Mesodermal cell (in vitro differentiated cells): ENCODE data around the gene POLA1.

Experiments used
- H3K27ac ChIP-seq: 2 replicates; pipeline ENCODE4 v1.7.0; 2013; ENCODE audit warnings: mild to moderate bottlenecking, low read depth, low read length, moderate library complexity; ENCODE audit not compliant: severe bottlenecking
- H3K36me3 ChIP-seq: 2 replicates; pipeline ENCODE4 v1.7.1; 2013; ENCODE audit warnings: mild to moderate bottlenecking, low read length, moderate library complexity; ENCODE audit not compliant: control insufficient read depth, insufficient read depth
- H3K4me1 ChIP-seq: one replicate; pipeline ENCODE4 v1.7.1; 2013; ENCODE audit warnings: mild to moderate bottlenecking, low read length; ENCODE audit not compliant: insufficient read depth, control insufficient read depth, poor library complexity, severe bottlenecking
- H3K4me3 ChIP-seq: 2 replicates; pipeline ENCODE4 v1.7.0; 2013; ENCODE audit warnings: low read length, control low read depth, mild to moderate bottlenecking; ENCODE audit not compliant: insufficient read depth, poor library complexity, severe bottlenecking; ENCODE audit errors: extremely low read depth
- H3K9me3 ChIP-seq: 2 replicates; pipeline ENCODE4 v1.7.1; 2013; ENCODE audit warnings: mild to moderate bottlenecking, low read length, moderate library complexity; ENCODE audit not compliant: control insufficient read depth
- WGBS, 2 experiments: methylation state at CpG; one replicate each; pipeline ENCODE4 v1.1.5; 2013; ENCODE audit warnings: missing lambda C conversion rate in 2 of 2; ENCODE audit not compliant: insufficient coverage in 2 of 2; 5-methylcytosine and 5-hydroxymethylcytosine counted together

POLA1 gene

GRCh38 chrX:24696294-24696693 is 2.6 kb downstream of the POLA1 start:
- no peak overlapping the region for H3K27ac ChIP-seq
- 85 to 87% methylated on average over 3 to 4 of the region's 6 CpGs for WGBS, 2 experiments
- no peaks in the 10 kb centered on the region for H3K4me1 ChIP-seq
- H3K36me3 ChIP-seq = peaks cover 15% of the 10 kb centered on the region
- H3K9me3 ChIP-seq = no peaks in the 10 kb centered on the region
- H3K4me3 ChIP-seq = no peak overlapping the region

GRCh38 chrX:24702362-24703184 is 8.9 kb downstream of the POLA1 start:
- Histone ChIP-seq H3K36me3 (peaks cover 46% of the 10 kb centered on the region), H3K4me1 (no peaks in the 10 kb centered on the region), H3K4me3 (no peak overlapping the region), H3K9me3 (no peaks in the 10 kb centered on the region), H3K27ac (no peak overlapping the region)
- WGBS, 2 experiments = 83 to 100% methylated on average over 1 of the region's 3 CpGs

DNA sequence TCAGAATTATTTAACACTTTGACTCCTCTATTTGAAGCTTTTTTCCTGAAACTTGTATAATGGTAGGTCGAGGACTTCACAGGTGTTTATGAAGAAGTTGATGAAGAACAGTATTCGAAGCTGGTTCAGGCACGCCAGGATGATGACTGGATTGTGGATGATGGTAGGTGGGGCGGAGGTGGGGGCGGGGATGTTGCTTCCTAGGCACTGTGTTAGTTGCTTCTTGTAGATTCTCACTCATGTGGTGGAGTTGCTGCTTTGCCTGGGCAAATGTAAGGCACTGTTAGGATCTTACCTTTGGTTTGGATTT is 9.4 kb downstream of the POLA1 start:
- no peaks in the 10 kb centered on the region for H3K4me1 ChIP-seq
- 100% methylated on average over 4 of the region's 5 CpGs; no CpG with 5 or more reads in 1 of the 2 experiments for WGBS, 2 experiments
- H3K4me3 ChIP-seq = no peak overlapping the region
- no peaks in the 10 kb centered on the region for H3K9me3 ChIP-seq
- no peak overlapping the region for H3K27ac ChIP-seq
- H3K36me3 ChIP-seq = peaks cover 51% of the 10 kb centered on the region

- Histone ChIP-seq H3K4me3 (no peak overlapping the region), H3K27ac (no peak overlapping the region), H3K9me3 (no peaks in the 10 kb centered on the region), H3K36me3 (peaks cover 49% of the 10 kb centered on the region), H3K4me1 (peaks cover 5% of the 10 kb centered on the region)
- 100% methylated on average over 1 of the region's 4 CpGs; no CpG with 5 or more reads in 1 of the 2 experiments for WGBS, 2 experiments
Observed at GRCh38 chrX:24718771-24719170, 25.1 kb downstream of the POLA1 start.

GRCh38 chrX:24720036-24720435 is 26.3 kb downstream of the POLA1 start:
- Histone ChIP-seq H3K4me3 (no peak overlapping the region), H3K27ac (no peak overlapping the region), H3K9me3 (no peaks in the 10 kb centered on the region), H3K36me3 (peaks cover 57% of the 10 kb centered on the region), H3K4me1 (peaks cover 5% of the 10 kb centered on the region)
- 80% methylated on average over 1 of the region's 3 CpGs; no CpG with 5 or more reads in 1 of the 2 experiments for WGBS, 2 experiments

DNA sequence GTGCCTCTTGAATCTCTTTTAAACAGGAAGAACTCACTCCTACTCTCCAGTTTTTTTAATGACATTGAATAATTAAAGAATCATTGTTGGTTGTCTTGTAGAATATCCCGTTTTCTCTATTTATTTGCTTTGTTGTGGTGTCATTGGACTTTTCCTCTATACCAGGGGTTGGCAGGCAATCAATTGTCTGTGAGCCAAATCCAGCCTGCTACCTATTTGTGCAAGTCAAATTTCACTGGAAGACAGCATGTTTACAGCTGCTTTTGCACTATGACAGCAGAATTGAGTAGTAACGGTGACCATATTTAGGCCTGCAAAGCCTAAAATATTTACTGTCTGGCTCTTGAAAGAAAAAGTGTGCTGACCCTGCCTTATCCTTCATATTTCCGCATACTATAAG is 34.8 kb downstream of the POLA1 start:
- Histone ChIP-seq H3K36me3 (peaks cover 54% of the 10 kb centered on the region), H3K4me1 (no peaks in the 10 kb centered on the region), H3K9me3 (no peaks in the 10 kb centered on the region), H3K4me3 (no peak overlapping the region), H3K27ac (no peak overlapping the region)
- WGBS, 2 experiments = no CpG with 5 or more reads among the region's 3 CpGs

DNA sequence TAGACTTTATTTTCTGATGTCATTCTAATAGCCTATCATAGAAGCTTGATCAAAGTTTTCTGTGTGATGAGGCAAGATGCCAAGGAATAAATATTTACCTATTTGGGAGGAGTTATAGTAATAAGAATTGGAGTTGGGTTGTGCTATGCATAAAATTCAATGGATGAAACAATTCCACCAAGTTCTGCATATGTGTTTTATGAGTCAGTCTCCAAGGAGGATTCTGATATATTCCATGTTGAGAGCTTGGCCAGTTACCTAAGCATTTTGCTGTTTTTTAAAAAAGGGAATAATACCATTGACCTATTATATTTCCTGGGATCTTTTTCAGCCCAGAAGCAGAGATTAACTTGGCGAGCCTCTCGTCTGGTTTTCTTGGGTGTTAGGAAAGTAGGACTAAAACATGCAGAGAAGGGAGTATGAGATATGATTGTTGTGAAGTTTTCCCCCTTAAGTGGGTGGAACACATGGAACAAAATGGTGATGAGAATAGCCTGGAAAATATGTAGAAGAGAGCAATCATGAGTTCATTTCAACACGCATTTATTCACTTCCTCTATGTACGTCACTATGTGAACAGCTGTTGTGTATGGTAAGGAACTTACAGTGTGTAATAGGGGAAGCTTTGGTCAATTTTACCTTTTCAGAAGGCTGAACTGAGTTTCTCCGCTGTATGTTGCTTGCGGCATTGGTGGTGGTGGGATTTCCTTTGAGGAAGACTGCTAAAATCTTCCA is 39.2 kb downstream of the POLA1 start:
- Histone ChIP-seq H3K9me3 (no peaks in the 10 kb centered on the region), H3K27ac (no peak overlapping the region), H3K36me3 (peaks cover 30% of the 10 kb centered on the region), H3K4me1 (no peaks in the 10 kb centered on the region), H3K4me3 (no peak overlapping the region)
- 100% methylated on average over 1 to 2 of the region's 6 CpGs for WGBS, 2 experiments

GRCh38 chrX:24741330-24741729 is 47.6 kb downstream of the POLA1 start:
- Histone ChIP-seq H3K9me3 (no peaks in the 10 kb centered on the region), H3K4me3 (no peak overlapping the region), H3K4me1 (no peaks in the 10 kb centered on the region), H3K27ac (no peak overlapping the region), H3K36me3 (peaks cover 28% of the 10 kb centered on the region)
- 80% methylated on average over 1 of the region's 3 CpGs; no CpG with 5 or more reads in 1 of the 2 experiments for WGBS, 2 experiments

DNA sequence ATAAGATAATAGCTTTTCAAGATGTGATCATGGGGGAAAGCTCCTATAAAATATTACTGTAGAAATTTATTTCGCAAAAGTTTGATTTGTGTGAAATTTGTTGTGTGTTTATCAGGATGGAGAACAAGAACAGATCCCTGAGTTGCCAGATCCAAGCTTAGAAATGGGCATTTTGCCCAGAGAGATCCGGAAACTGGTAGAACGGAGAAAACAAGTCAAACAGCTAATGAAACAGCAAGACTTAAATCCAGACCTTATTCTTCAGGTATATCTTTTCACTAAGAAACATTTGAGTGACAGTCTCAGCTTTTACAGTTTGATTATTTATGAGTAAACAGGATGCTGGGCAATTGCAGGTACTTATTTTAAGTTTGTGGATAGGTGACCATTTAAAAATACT is 54.5 kb downstream of the POLA1 start:
- peaks cover 21% of the 10 kb centered on the region for H3K36me3 ChIP-seq
- WGBS, 2 experiments = 100% methylated on average over 1 to 2 of the region's 3 CpGs
- no peaks in the 10 kb centered on the region for H3K4me1 ChIP-seq
- no peak overlapping the region for H3K27ac ChIP-seq
- no peaks in the 10 kb centered on the region for H3K9me3 ChIP-seq
- H3K4me3 ChIP-seq = no peak overlapping the region

GRCh38 chrX:24759786-24760185 is 66.1 kb downstream of the POLA1 start:
- Histone ChIP-seq H3K27ac (no peak overlapping the region), H3K36me3 (peaks cover 15% of the 10 kb centered on the region)

More at GRCh38 chrX:24759786-24760185, 66.1 kb downstream of the POLA1 start:
- H3K4me1 ChIP-seq = no peaks in the 10 kb centered on the region
- H3K9me3 ChIP-seq = no peaks in the 10 kb centered on the region
- no CpG with 5 or more reads among the region's 2 CpGs for WGBS, 2 experiments
- no peak overlapping the region for H3K4me3 ChIP-seq
